GM18519 (cell line): Measurements from ENCODE around the gene SGIP1.

Experiments
- ATAC-seq: cut with Tn5 transposase; IDR thresholded peaks from one replicate; pipeline ENCODE4 v1.9.1; 2021; ENCODE audit warnings: mild to moderate bottlenecking, moderate library complexity; ENCODE audit not compliant: unreplicated experiment, low FRiP score

SGIP1 gene

GRCh38 chr1:66599899-66600737 lies 66.2 kb downstream of the SGIP1 start:
- ATAC-seq, result no peak

GRCh38 chr1:66605419-66605997 lies 71.6 kb downstream of the SGIP1 start:
- ATAC-seq, result no peak

DNA sequence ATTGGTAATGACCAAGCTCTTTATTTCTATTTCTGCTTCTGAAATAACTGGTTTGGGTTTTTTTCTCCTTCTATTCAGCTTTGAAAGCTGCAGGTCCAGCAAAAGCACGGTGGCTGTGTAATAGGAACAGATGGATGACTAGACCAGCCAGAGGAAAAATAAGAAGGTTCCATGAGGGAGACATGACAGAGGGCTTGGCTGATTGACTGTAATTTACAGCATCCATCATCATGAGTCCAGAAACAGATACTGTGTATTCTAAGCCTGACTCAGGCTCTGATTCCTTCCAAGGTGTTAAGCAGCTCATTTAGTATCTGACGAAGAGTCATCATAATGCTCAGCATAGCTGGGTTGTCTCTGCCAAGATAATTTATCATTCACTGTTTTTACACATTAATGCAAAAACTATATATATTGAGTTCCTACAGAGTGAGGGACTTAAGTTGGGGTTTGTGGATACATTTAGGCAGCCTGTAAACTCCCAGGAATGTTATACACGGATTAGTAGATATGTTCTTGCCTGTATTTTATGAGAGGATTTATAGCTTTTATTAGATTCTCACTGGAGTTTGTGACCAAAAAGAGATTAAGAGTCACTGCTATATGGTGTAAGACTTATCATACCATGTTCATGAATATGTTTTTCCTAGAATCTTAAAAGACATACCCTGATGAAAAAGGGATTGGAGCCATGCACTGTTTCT lies 72.6 kb downstream of the SGIP1 start:
- no peak for ATAC-seq

DNA sequence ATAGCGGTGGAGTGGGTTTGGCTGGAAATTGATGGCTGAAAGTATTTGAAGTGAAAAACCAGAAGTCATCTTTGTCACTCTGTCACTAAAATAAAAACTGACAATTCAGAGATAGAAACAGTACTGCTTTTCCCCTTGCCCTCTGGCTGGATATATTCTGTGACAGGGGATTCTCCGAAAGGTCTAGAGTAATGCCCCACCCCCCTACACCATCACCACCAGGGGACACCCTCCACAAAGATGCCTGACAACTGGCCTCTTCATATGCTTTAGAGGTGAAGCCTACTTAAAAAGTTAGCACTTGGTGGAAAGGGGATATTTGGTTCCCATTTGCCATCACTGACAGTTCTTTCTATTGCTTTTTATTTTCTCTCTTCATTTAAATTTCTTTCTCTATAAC lies 73.5 kb downstream of the SGIP1 start:
- no peak for ATAC-seq

DNA sequence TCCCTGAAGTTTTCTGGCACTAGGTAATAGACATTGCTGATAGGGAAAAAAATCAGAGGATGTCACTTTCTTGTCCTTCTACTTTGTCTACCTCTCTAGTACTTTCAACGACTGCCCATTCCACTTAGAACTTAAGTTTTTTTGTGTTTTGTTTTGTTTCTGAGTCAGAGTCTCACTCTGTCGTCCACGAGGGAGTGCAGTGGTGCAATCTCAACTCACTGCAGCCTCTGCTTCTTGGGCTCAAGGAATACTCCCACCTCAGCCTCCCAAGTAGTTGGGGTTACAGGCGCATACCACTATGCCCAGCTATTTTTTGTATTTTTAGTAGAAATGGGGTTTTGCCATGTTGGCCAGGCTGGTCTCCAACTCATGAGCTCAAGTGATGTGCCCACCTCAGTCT lies 79.2 kb downstream of the SGIP1 start:
- no peak for ATAC-seq

DNA sequence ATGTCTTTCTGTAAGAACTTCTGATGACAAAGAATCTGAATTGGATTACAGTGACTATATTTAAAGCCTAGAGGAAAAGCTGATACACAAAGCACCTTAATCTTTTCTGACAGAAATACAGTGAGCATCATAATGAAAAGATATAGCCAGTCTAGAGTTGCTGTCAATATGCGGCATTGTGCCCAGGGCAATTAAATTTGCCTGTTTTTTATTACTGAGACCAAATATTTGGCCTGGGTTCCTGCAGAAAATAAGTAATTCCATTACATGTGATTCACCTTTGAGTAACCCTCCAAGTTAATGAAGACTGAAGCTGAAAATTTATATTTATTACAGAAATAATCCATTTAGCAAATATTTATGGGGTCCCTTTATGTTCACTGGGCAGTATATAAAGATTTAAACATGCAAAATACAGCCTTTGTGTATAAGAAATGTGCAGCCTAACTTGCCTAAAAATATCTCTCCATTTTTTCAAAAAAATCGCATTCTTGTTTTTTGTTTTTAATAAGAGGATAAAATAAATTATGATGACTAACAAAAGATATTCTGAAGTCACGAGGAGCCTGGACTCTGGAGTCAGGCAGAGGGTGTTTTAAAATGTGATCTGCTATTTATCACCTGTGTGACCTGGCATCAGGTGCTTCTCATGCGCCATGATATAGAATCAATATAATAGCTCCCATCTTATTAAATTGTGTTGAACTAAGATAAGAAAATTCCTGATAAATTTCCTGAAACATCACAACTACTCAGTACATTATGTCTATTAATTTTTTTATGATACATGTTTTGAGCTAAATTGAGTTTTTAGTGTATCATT lies 83.6 kb downstream of the SGIP1 start:
- ATAC-seq, result no peak

- ATAC-seq, result no peak
Measured at GRCh38 chr1:66618390-66618789, 84.4 kb downstream of the SGIP1 start.

GRCh38 chr1:66623812-66624211 lies 89.9 kb downstream of the SGIP1 start:
- no peak for ATAC-seq

- ATAC-seq, result no peak
Measured at GRCh38 chr1:66624412-66625060, 90.6 kb downstream of the SGIP1 start.

DNA sequence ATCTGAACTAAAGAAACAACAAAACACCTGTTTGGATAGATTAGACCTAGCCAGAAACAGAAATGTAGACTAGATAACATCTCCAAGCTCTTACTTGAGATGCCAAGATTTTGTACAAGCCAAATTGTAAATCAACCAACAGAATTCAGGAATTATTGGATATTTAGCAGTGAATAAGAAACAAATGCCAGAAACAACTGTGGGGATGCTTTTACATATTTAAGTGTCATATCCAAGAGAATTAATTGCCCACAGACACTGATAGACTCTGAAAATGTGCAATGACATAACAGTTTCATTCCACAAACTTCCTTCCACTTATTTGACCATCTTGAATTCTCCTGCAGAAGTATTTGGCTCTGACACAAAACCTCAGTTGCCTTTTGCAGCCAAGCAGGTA lies 92.3 kb downstream of the SGIP1 start:
- no peak for ATAC-seq

GRCh38 chr1:66628926-66629325 lies 95.0 kb downstream of the SGIP1 start:
- no peak for ATAC-seq

- no peak for ATAC-seq
Measured at GRCh38 chr1:66633159-66633558, 99.2 kb downstream of the SGIP1 start.

DNA sequence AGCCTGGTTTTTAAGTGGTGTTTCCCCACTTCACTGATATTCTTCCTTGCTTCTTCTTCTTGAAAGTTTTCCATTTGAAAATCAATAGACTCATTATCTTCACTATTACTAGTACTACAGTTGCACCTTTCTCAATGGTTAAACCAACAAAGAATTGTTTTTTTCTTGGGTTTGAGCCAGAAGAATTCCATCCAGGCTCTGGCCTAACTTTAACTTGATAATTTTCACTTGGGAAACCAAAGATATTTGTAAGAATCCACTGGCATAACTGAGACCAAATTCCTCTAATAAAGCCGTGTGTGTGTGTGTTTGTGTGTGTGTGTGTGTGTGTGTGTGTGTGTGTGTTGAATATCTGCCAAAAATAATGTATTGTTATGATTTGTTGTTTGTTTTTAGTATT lies 103.2 kb downstream of the SGIP1 start:
- no peak for ATAC-seq

DNA sequence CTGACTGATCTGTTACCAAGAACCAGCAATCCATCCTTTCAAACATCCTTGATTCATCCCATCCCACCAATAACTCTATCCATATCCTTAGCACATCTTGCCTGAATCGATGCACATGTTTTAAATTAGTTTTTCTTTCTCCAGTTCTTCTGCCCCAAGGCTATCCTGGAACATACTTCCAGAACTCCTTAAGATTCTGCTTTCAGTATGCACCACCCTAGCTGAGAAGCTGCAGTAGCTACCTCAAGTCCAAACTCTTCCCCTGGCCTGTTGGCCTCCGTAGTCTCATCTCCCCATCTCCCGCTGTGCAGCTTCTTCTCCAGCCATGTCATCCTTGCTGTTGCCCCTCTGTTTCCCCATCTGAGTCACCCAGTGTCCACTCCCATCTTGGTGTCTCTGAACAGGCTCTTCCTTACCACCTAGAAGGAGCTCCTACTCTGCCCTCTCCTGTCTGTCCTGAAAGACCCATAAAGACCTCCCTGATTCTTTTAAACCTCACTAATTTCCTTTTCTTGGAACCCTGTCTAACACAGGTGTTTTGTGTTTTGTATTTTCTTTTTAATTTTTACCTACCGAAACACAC lies 108.0 kb downstream of the SGIP1 start:
- ATAC-seq, result no peak

- ATAC-seq, result no peak
Measured at GRCh38 chr1:66642992-66643391, 109.0 kb downstream of the SGIP1 start.

- ATAC-seq, result no peak
Measured at GRCh38 chr1:66644331-66644730, 110.4 kb downstream of the SGIP1 start.

GRCh38 chr1:66648901-66649595 lies 115.1 kb downstream of the SGIP1 start:
- peak; percentile 88 for ATAC-seq

DNA sequence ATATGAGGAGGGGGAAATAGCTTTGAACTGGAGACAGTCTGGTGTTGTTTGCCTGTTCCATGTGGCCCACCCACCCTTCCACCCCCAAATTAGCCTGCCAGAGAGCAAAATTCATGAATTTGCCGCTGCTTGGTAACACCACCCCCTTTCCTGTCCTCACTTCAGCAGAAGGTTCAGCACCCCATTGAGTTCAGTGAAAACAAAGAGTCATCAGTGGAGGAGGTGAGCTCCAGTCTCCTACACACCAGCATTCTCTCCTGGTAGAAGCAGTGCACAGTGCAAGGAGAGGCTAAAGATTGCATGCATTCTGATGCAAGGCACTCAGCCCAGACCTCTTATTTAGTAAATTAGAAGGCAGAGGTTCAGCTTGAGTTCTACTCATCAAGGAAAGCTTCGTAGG lies 118.6 kb downstream of the SGIP1 start:
- no peak for ATAC-seq

GRCh38 chr1:66654643-66655042 lies 120.7 kb downstream of the SGIP1 start:
- ATAC-seq, result no peak
